ENCODE data around the gene ACSL6. TPM values are rescaled to one million over a fixed set of nuclear protein-coding genes. Genes with fewer than 3 reads are reported as not detected.

ACSL6 gene
- polyA plus RNA-seq, 4 donors, result 1.7 to 2.6 (median 2.2) TPM

- no peak for DNase-seq (ENCODE audit: low read depth in 4 of 4, low spot score in 2 of 4)
Measured at GRCh38 chr5:132001647-132002561, 9.6 kb downstream of the ACSL6 start.

- DNase-seq (ENCODE audit: low read depth in 4 of 4, low spot score in 2 of 4), result no peak
Measured at GRCh38 chr5:132000677-132001453, 10.6 kb downstream of the ACSL6 start.

- no peak for DNase-seq (ENCODE audit: low read depth in 4 of 4, low spot score in 2 of 4)
Measured at GRCh38 chr5:132000241-132000490, 11.3 kb downstream of the ACSL6 start.

GRCh38 chr5:131999441-132000240, 11.8 kb downstream of the ACSL6 start:
- DNase-seq (ENCODE audit: low read depth in 4 of 4, low spot score in 2 of 4), result no peak

- DNase-seq (ENCODE audit: low read depth in 4 of 4, low spot score in 2 of 4), result no peak
Measured at GRCh38 chr5:131999041-131999440, 12.4 kb downstream of the ACSL6 start.

- DNase-seq (ENCODE audit: low read depth in 4 of 4, low spot score in 2 of 4), result no peak
Measured at GRCh38 chr5:131998431-131999040, 12.9 kb downstream of the ACSL6 start.

- DNase-seq (ENCODE audit: low read depth in 4 of 4, low spot score in 2 of 4), result no peak
Measured at GRCh38 chr5:131997727-131998117, 13.7 kb downstream of the ACSL6 start.

- no peak for DNase-seq (ENCODE audit: low read depth in 4 of 4, low spot score in 2 of 4)
Measured at GRCh38 chr5:131997026-131997726, 14.3 kb downstream of the ACSL6 start.

- no peak for DNase-seq (ENCODE audit: low read depth in 4 of 4, low spot score in 2 of 4)
Measured at GRCh38 chr5:131996210-131997025, 15.0 kb downstream of the ACSL6 start.

GRCh38 chr5:131994533-131995226, 16.8 kb downstream of the ACSL6 start:
- no peak for DNase-seq (ENCODE audit: low read depth in 4 of 4, low spot score in 2 of 4)

GRCh38 chr5:131994090-131994489, 17.4 kb downstream of the ACSL6 start:
- DNase-seq (ENCODE audit: low read depth in 4 of 4, low spot score in 2 of 4), result no peak

GRCh38 chr5:131993676-131994075, 17.8 kb downstream of the ACSL6 start:
- no peak for DNase-seq (ENCODE audit: low read depth in 4 of 4, low spot score in 2 of 4)

GRCh38 chr5:131992370-131992769, 19.1 kb downstream of the ACSL6 start:
- DNase-seq (ENCODE audit: low read depth in 4 of 4, low spot score in 2 of 4), result no peak

GRCh38 chr5:131991593-131992324, 19.7 kb downstream of the ACSL6 start:
- no peak for DNase-seq (ENCODE audit: low read depth in 4 of 4, low spot score in 2 of 4)

- DNase-seq (ENCODE audit: low read depth in 4 of 4, low spot score in 2 of 4), result no peak
Measured at GRCh38 chr5:131990716-131991115, 20.7 kb downstream of the ACSL6 start.

GRCh38 chr5:131988601-131989000, 22.9 kb downstream of the ACSL6 start:
- DNase-seq (ENCODE audit: low read depth in 4 of 4, low spot score in 2 of 4), result no peak

GRCh38 chr5:131987251-131987650, 24.2 kb downstream of the ACSL6 start:
- no peak for DNase-seq (ENCODE audit: low read depth in 4 of 4, low spot score in 2 of 4)

All from left renal cortex interstitium (tissue), 4 donors.